H4 (cell line): ENCODE data around the gene WNT7B. TPM values are rescaled to one million over a fixed set of nuclear protein-coding genes. Genes with fewer than 3 reads are reported as not detected.

Experiments
- DNase-seq: peaks from one replicate; pipeline ENCODE4 v3.0.0-alpha.2; 2015; ENCODE audit warnings: low spot score
- total RNA-seq: library from RNA; depleted of rRNA; stranded (reverse); fragments of >200 nt; shearing (Covaris generic); gene quantifications from 2 replicates; pipeline ENCODE4 v1.2.3, GENCODE V29; 2014

WNT7B gene
- total RNA-seq, 1 experiment from 2014 or later = 0.66 TPM

- DNase-seq = no peak
Measured at GRCh38 chr22:45888221-45889092, 88.5 kb downstream of the WNT7B start.

GRCh38 chr22:45887202-45888131, 89.5 kb downstream of the WNT7B start:
- no peak for DNase-seq

- no peak for DNase-seq
Measured at GRCh38 chr22:45886540-45886939, 90.4 kb downstream of the WNT7B start.

- DNase-seq = no peak
Measured at GRCh38 chr22:45885941-45886395, 91.0 kb downstream of the WNT7B start.

- DNase-seq = no peak
Measured at GRCh38 chr22:45885171-45885840, 91.7 kb downstream of the WNT7B start.

GRCh38 chr22:45884201-45885062, 92.5 kb downstream of the WNT7B start:
- DNase-seq = no peak

- no peak for DNase-seq
Measured at GRCh38 chr22:45883811-45884170, 93.2 kb downstream of the WNT7B start.

- DNase-seq = no peak
Measured at GRCh38 chr22:45882881-45883810, 93.8 kb downstream of the WNT7B start.

GRCh38 chr22:45881524-45881875, 95.5 kb downstream of the WNT7B start:
- DNase-seq = no peak

- no peak for DNase-seq
Measured at GRCh38 chr22:45880716-45881523, 96.0 kb downstream of the WNT7B start.

- DNase-seq = no peak
Measured at GRCh38 chr22:45880091-45880715, 96.8 kb downstream of the WNT7B start.

- DNase-seq = no peak
Measured at GRCh38 chr22:45879552-45879949, 97.4 kb downstream of the WNT7B start.

GRCh38 chr22:45878901-45879551, 97.9 kb downstream of the WNT7B start:
- DNase-seq = no peak

GRCh38 chr22:45878051-45878781, 98.7 kb downstream of the WNT7B start:
- no peak for DNase-seq

GRCh38 chr22:45877651-45878050, 99.3 kb downstream of the WNT7B start:
- no peak for DNase-seq

GRCh38 chr22:45877036-45877380, 100.0 kb downstream of the WNT7B start:
- no peak for DNase-seq
